Karpas-422 (cell line): ENCODE data around the gene NTSR1. TPM values are rescaled to one million over a fixed set of nuclear protein-coding genes. Genes with fewer than 3 reads are reported as not detected.
A peak's percentile ranks its signal among the peaks of the same experiment; 100 is the strongest.

Experiments
- DNase-seq: peaks from one replicate; pipeline ENCODE4 v3.0.0-alpha.2; 2015
- H2AFZ ChIP-seq: fragments of 200-600 bp; sonication (generic); 2 replicates; pipeline ENCODE4 v1.6.1; 2014; ENCODE audit warnings: antibody characterized with exemption, low read length, mixed read lengths
- H3K27ac ChIP-seq: fragments of 200-600 bp; sonication (generic); 2 replicates; pipeline ENCODE4 v1.5.1; 2014; ENCODE audit warnings: mild to moderate bottlenecking, low read length, moderate library complexity
- H3K27me3 ChIP-seq: fragments of 200-600 bp; sonication (generic); 2 replicates; pipeline ENCODE4 v1.6.1; 2014; ENCODE audit warnings: low read length, mixed read lengths
- H3K36me3 ChIP-seq: fragments of 200-600 bp; sonication (generic); 2 replicates; pipeline ENCODE4 v1.6.1; 2014; ENCODE audit warnings: low read length, mixed read lengths; ENCODE audit not compliant: insufficient read depth
- H3K4me1 ChIP-seq: fragments of 200-600 bp; sonication (generic); 2 replicates; pipeline ENCODE4 v1.6.1; 2014; ENCODE audit warnings: mild to moderate bottlenecking, low read length, mixed read lengths
- H3K4me2 ChIP-seq: fragments of 200-600 bp; sonication (generic); 2 replicates; pipeline ENCODE4 v1.6.1; 2014; ENCODE audit warnings: low read length, low read depth, mild to moderate bottlenecking; ENCODE audit not compliant: poor library complexity, severe bottlenecking
- H3K4me3 ChIP-seq: fragments of 200-600 bp; sonication (generic); 2 replicates; pipeline ENCODE4 v1.5.1; 2014; ENCODE audit warnings: mild to moderate bottlenecking, antibody characterized with exemption, low read length, mixed read lengths
- H3K79me2 ChIP-seq: fragments of 200-600 bp; sonication (generic); 2 replicates; pipeline ENCODE4 v1.6.1; 2014; ENCODE audit warnings: mild to moderate bottlenecking, low read length, mixed read lengths
- H3K9ac ChIP-seq: fragments of 200-600 bp; sonication (generic); 2 replicates; pipeline ENCODE4 v1.6.0; 2014; ENCODE audit warnings: low read length
- H3K9me2 ChIP-seq: fragments of 200-600 bp; sonication (generic), shearing (Covaris generic); replicated peaks from 2 replicates; pipeline ENCODE4 v1.6.0; 2014; ENCODE audit warnings: mild to moderate bottlenecking, low read length, moderate library complexity; ENCODE audit not compliant: insufficient read depth
- H3K9me3 ChIP-seq: fragments of 300-700, 200-600 bp; sonication (generic); 2 replicates; pipeline ENCODE4 v1.6.1; 2014; ENCODE audit warnings: low read length, mixed read lengths
- H4K20me1 ChIP-seq: fragments of 200-600 bp; sonication (generic); 2 replicates; pipeline ENCODE4 v1.6.1; 2014; ENCODE audit warnings: mild to moderate bottlenecking, antibody characterized with exemption, low read length, low read depth; ENCODE audit not compliant: insufficient read depth
- total RNA-seq: library from RNA; depleted of rRNA; stranded (reverse); fragments of >200 nt; shearing (Covaris generic); gene quantifications from 2 replicates; pipeline ENCODE4 v1.2.3, GENCODE V29; 2014; ENCODE audit warnings: low replicate concordance

The NTSR1 gene
- total RNA-seq, 1 experiment from 2014 or later = not detected

- H3K27ac ChIP-seq = no peak overlapping the region
- H2AFZ ChIP-seq = no peak overlapping the region
- H3K9me3 ChIP-seq = no peaks in the 10 kb centered on the region
- no peaks in the 10 kb centered on the region for H4K20me1 ChIP-seq
- H3K27me3 ChIP-seq = no peaks in the 10 kb centered on the region
- H3K9ac ChIP-seq = no peak overlapping the region
- no peaks in the 10 kb centered on the region for H3K9me2 ChIP-seq
- H3K4me1 ChIP-seq = no peaks in the 10 kb centered on the region
- H3K4me2 ChIP-seq = no peak overlapping the region
- H3K4me3 ChIP-seq = no peak overlapping the region
- no peaks in the 10 kb centered on the region for H3K36me3 ChIP-seq
- no peak for DNase-seq
- no peaks in the 10 kb centered on the region for H3K79me2 ChIP-seq
These were observed 44.3 kb upstream of the NTSR1 start for GRCh38 chr20:62664019-62664971.

GRCh38 chr20:62665153-62665754, 43.4 kb upstream of the NTSR1 start:
- H3K4me2 ChIP-seq = no peak overlapping the region
- H3K9me2 ChIP-seq = no peaks in the 10 kb centered on the region
- H3K36me3 ChIP-seq = no peaks in the 10 kb centered on the region
- DNase-seq = no peak
- no peak overlapping the region for H3K4me3 ChIP-seq
- H2AFZ ChIP-seq = no peak overlapping the region
- no peak overlapping the region for H3K9ac ChIP-seq
- H4K20me1 ChIP-seq = no peaks in the 10 kb centered on the region
- H3K79me2 ChIP-seq = no peaks in the 10 kb centered on the region
- no peaks in the 10 kb centered on the region for H3K27me3 ChIP-seq
- no peak overlapping the region for H3K27ac ChIP-seq
- H3K9me3 ChIP-seq = no peaks in the 10 kb centered on the region
- H3K4me1 ChIP-seq = no peaks in the 10 kb centered on the region

- no peak for DNase-seq
- Histone ChIP-seq H2AFZ (no peak overlapping the region), H3K4me2 (no peak overlapping the region), H3K9ac (no peak overlapping the region), H3K9me2 (no peaks in the 10 kb centered on the region), H3K4me3 (no peak overlapping the region), H3K4me1 (no peaks in the 10 kb centered on the region), H4K20me1 (no peaks in the 10 kb centered on the region), H3K36me3 (no peaks in the 10 kb centered on the region), H3K27ac (no peak overlapping the region), H3K9me3 (no peaks in the 10 kb centered on the region), H3K79me2 (no peaks in the 10 kb centered on the region), H3K27me3 (no peaks in the 10 kb centered on the region)
These were observed 42.6 kb upstream of the NTSR1 start for GRCh38 chr20:62665826-62666735.

- Histone ChIP-seq H3K36me3 (no peaks in the 10 kb centered on the region), H3K4me2 (no peak overlapping the region), H3K9me3 (no peaks in the 10 kb centered on the region), H3K27ac (no peak overlapping the region), H3K79me2 (no peaks in the 10 kb centered on the region), H3K9ac (no peak overlapping the region), H3K27me3 (no peaks in the 10 kb centered on the region), H4K20me1 (no peaks in the 10 kb centered on the region), H2AFZ (no peak overlapping the region), H3K4me1 (no peaks in the 10 kb centered on the region), H3K4me3 (no peak overlapping the region), H3K9me2 (no peaks in the 10 kb centered on the region)
- no peak for DNase-seq
These were observed 41.7 kb upstream of the NTSR1 start for GRCh38 chr20:62666736-62667529.

- Histone ChIP-seq H3K27ac (no peak overlapping the region), H4K20me1 (no peaks in the 10 kb centered on the region), H3K9me2 (no peaks in the 10 kb centered on the region), H3K4me2 (no peak overlapping the region), H3K9me3 (no peaks in the 10 kb centered on the region), H3K4me1 (no peaks in the 10 kb centered on the region), H3K4me3 (no peak overlapping the region), H3K36me3 (no peaks in the 10 kb centered on the region), H3K27me3 (no peaks in the 10 kb centered on the region), H3K79me2 (no peaks in the 10 kb centered on the region), H3K9ac (no peak overlapping the region), H2AFZ (no peak overlapping the region)
- DNase-seq = no peak
These were observed 40.9 kb upstream of the NTSR1 start for GRCh38 chr20:62667530-62668440.

DNA sequence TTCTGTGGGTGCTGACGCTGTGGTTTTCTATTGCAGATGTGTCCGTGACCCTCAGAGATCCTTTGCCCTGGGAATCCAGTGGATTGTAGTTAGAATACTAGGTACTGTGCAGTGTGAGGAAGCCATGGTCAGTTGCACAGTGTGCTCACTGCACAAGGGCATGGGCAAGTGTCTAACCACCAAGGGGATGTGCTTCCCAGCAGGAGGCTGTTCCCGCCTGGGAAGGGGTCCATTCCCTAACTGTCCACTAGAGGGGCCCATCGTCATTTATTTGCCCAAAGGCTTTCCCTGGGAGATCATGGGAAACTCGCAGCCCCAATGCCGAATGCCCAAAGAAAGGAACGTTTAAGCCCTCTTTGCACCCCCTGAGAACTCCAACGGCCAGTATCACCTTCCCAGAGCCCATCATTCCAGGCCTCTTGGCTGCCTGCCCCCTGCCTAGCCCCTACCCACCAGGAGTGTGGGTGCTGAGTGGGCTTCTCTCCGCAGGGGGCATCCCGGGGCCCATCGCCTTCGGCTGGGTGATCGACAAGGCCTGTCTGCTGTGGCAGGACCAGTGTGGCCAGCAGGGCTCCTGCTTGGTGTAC, 40.1 kb upstream of the NTSR1 start:
- Histone ChIP-seq H3K27me3 (no peaks in the 10 kb centered on the region), H3K27ac (no peak overlapping the region), H3K9me2 (no peaks in the 10 kb centered on the region), H4K20me1 (no peaks in the 10 kb centered on the region), H2AFZ (no peak overlapping the region), H3K4me3 (no peak overlapping the region), H3K4me1 (no peaks in the 10 kb centered on the region), H3K9me3 (no peaks in the 10 kb centered on the region), H3K79me2 (no peaks in the 10 kb centered on the region), H3K9ac (no peak overlapping the region), H3K4me2 (no peak overlapping the region), H3K36me3 (no peaks in the 10 kb centered on the region)
- peak; percentile 57 for DNase-seq

- no peaks in the 10 kb centered on the region for H3K27me3 ChIP-seq
- no peaks in the 10 kb centered on the region for H3K36me3 ChIP-seq
- H3K4me3 ChIP-seq = no peak overlapping the region
- H3K9me3 ChIP-seq = no peaks in the 10 kb centered on the region
- no peaks in the 10 kb centered on the region for H3K9me2 ChIP-seq
- no peaks in the 10 kb centered on the region for H4K20me1 ChIP-seq
- no peak overlapping the region for H3K27ac ChIP-seq
- no peaks in the 10 kb centered on the region for H3K4me1 ChIP-seq
- no peak overlapping the region for H2AFZ ChIP-seq
- DNase-seq = no peak
- no peak overlapping the region for H3K9ac ChIP-seq
- H3K4me2 ChIP-seq = no peak overlapping the region
- no peaks in the 10 kb centered on the region for H3K79me2 ChIP-seq
These were observed 39.4 kb upstream of the NTSR1 start for GRCh38 chr20:62669249-62669648.
